Measurements from ENCODE around the gene RNF10.

DNA sequence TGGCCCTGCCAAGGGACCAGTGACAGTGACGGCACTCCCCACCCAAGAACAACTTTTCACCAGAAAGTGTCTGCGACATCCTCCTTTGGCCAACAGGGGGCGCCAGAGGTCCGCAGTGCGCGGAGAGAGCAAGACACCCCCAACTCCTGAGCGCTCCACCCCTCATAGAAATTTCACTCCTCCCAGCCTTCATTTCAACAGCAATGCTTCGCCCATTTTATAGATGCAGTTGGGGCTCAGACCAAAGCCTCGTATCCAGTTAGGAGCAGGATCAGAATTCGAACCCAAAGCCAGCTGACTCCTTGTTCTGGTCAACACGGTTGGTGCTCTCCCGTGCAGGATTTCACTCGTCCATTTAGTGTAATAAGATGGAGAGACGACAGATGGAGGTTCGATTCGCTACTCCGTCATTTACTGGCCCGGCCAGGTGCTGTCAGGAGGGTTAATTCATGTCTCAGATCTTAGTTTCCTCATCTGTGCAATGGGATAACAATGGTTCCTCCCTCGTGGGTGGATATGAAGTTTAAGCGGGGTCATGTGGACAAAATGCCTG, 49.4 kb downstream of the RNF10 start:
- TF ChIP-seq GATA3 (IDR thresholded peaks at IDR 0.05; ENCODE audit: low read depth, low read length) (no peak), GATA2 (IDR thresholded peaks at IDR 0.05; ENCODE audit: low read depth, low read length) (no peak)
